OCI-LY7 (cell line): ENCODE results near the gene KANSL1.

Source experiments
- CTCF ChIP-seq: fragments of 200-600 bp; sonication (generic); conservative IDR thresholded peaks from 2 replicates; pipeline ENCODE4 v1.5.1; 2014; ENCODE audit warnings: mild to moderate bottlenecking, antibody characterized with exemption, low read length, moderate library complexity, mixed read lengths
- EZH2phosphoT487 ChIP-seq: fragments of 200-600 bp; sonication (generic); IDR thresholded peaks from 2 replicates; pipeline ENCODE4 v1.6.1; 2018; ENCODE audit warnings: low read depth, borderline replicate concordance, mild to moderate bottlenecking, mixed run types, antibody characterized with exemption, low read length, moderate library complexity, mixed read lengths

GRCh38 chr17:45999900-46000290 is 193.3 kb downstream of the KANSL1 start:
- TF ChIP-seq CTCF (no peak), EZH2phosphoT487 (no peak)
